ENCODE measurements around the gene DENND2D. TPM values are rescaled to one million over a fixed set of nuclear protein-coding genes. Genes with fewer than 3 reads are reported as not detected.

The DENND2D gene
- total RNA-seq, 1 donor from 2014 or later: 13.2 TPM

- no peak for DNase-seq (ENCODE audit: low spot score)
Observed at GRCh38 chr1:111204201-111204982, 3.9 kb upstream of the DENND2D start.

- peak; percentile 40 for DNase-seq (ENCODE audit: low spot score)
Observed at GRCh38 chr1:111203681-111204200, 3.3 kb upstream of the DENND2D start.

- no peak for DNase-seq (ENCODE audit: low spot score)
Observed at GRCh38 chr1:111202707-111203623, 2.5 kb upstream of the DENND2D start.

- peak; percentile 38 for DNase-seq (ENCODE audit: low spot score)
Observed at GRCh38 chr1:111202366-111202706, 1.9 kb upstream of the DENND2D start.

- no peak for DNase-seq (ENCODE audit: low spot score)
Observed at GRCh38 chr1:111201275-111202090, 1.0 kb upstream of the DENND2D start.

GRCh38 chr1:111200802-111201161 is 336 bp upstream of the DENND2D start:
- DNase-seq (ENCODE audit: low spot score): no peak

GRCh38 chr1:111199329-111199728 is 1.1 kb downstream of the DENND2D start:
- DNase-seq (ENCODE audit: low spot score): no peak

GRCh38 chr1:111198836-111199235 is 1.6 kb downstream of the DENND2D start:
- DNase-seq (ENCODE audit: low spot score): no peak

GRCh38 chr1:111197598-111198284 is 2.7 kb downstream of the DENND2D start:
- DNase-seq (ENCODE audit: low spot score): no peak

GRCh38 chr1:111196213-111196612 is 4.2 kb downstream of the DENND2D start:
- no peak for DNase-seq (ENCODE audit: low spot score)

- no peak for DNase-seq (ENCODE audit: low spot score)
Observed at GRCh38 chr1:111195002-111195684, 5.3 kb downstream of the DENND2D start.

GRCh38 chr1:111193712-111194480 is 6.5 kb downstream of the DENND2D start:
- no peak for DNase-seq (ENCODE audit: low spot score)

GRCh38 chr1:111192658-111193519 is 7.6 kb downstream of the DENND2D start:
- DNase-seq (ENCODE audit: low spot score): peak; percentile 45

- no peak for DNase-seq (ENCODE audit: low spot score)
Observed at GRCh38 chr1:111192074-111192473, 8.4 kb downstream of the DENND2D start.

GRCh38 chr1:111191496-111191895 is 8.9 kb downstream of the DENND2D start:
- peak; percentile 14 for DNase-seq (ENCODE audit: low spot score)

GRCh38 chr1:111190931-111191451 is 9.5 kb downstream of the DENND2D start:
- peak; percentile 21 for DNase-seq (ENCODE audit: low spot score)

GRCh38 chr1:111184663-111185062 is 15.8 kb downstream of the DENND2D start:
- DNase-seq (ENCODE audit: low spot score): no peak

- no peak for DNase-seq (ENCODE audit: low spot score)
Observed at GRCh38 chr1:111183308-111184069, 17.0 kb downstream of the DENND2D start.

All from umbilical cord (tissue), 2 donors.